Stimulated activated CD8-positive, alpha-beta memory T cell treated with anti-CD3 and anti-CD28 coated beads, Interleukin-7, amount 100 ng/mL, for 1 hour (primary cell): ENCODE data around the gene TMTC4.
"Not testable (repeated sequence)": the region's sequence is repeated elsewhere in the genome, so short reads cannot be mapped to it uniquely, and the experiment has no call there.

Source experiments
- DNase-seq, 2 donors: peaks; one replicate each; pipeline ENCODE4 v3.0.0-alpha.2; 2020; ENCODE audit warnings: low read depth in 2 of 2

The TMTC4 gene, protein sequence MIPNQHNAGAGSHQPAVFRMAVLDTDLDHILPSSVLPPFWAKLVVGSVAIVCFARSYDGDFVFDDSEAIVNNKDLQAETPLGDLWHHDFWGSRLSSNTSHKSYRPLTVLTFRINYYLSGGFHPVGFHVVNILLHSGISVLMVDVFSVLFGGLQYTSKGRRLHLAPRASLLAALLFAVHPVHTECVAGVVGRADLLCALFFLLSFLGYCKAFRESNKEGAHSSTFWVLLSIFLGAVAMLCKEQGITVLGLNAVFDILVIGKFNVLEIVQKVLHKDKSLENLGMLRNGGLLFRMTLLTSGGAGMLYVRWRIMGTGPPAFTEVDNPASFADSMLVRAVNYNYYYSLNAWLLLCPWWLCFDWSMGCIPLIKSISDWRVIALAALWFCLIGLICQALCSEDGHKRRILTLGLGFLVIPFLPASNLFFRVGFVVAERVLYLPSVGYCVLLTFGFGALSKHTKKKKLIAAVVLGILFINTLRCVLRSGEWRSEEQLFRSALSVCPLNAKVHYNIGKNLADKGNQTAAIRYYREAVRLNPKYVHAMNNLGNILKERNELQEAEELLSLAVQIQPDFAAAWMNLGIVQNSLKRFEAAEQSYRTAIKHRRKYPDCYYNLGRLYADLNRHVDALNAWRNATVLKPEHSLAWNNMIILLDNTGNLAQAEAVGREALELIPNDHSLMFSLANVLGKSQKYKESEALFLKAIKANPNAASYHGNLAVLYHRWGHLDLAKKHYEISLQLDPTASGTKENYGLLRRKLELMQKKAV

DNA sequence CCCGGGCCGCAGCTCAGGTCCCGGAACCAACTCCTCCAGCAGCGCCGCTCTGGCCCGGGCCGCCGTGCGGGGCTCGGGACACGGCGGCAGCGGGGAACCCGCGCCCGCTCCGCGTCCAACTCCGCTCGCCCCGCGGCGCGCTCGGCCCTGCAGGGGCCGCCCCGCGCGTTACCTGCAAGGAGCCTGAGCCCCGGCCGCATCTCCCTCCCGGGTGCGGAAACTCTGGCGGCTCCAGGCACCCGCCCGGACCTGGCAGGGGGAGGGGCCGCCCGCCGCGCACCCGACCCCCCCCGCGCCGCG is at the start of gene TMTC4:
Gene TMTC4 (minus strand): TSS at position 224 of the 300 bp plus-strand sequence. CDS start 4,433 bp downstream, outside the sequence.
- no peak for DNase-seq

DNA sequence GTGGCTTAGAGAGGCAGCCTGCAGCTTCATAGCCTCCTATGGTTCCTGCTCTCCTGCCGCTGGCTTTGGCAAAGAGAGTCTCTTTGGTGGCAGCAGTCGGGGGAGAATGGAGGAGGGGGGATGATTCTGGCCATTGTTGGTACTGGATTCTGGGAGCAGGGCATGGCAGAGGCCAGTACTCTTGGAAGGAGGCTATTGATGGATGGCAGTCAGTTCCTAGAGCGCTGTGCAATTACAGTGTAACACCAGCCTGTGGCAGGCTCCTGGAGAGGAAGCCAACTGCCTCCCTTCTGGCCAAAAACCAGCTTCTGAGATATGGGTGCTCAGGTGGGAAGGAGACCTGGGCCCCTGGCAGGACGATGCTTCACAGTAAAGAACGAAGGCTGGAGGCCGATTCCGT is 47.9 kb upstream of the TMTC4 start:
- no peak for DNase-seq

DNA sequence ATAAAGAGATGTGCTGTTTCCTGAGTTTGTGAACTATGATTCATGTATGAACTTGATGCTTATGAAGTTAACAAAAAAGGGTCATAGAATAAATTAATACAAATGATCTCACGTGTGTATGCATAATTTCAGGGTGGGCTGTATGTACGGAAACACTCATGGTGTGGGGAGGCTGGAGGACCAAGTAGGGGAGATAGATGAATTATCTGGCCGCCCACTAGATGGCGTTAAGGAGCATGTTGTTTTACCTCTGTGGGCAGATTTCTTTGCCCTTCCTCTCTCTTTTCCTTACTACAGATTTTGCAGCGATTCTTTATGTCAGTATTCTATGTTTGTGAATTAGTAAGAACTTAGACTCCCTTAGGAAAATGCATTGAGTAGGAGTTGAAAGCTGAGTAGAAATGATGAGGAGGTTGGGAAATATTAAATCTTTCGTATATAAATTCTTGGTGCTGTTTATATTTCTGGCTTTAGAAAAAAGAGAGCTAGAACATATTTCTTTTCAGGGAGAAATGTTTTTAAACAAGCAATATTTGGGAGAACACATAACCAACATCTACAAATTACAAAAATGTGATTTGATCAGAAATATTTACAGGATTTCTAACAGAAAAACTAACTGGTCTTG is 47.4 kb upstream of the TMTC4 start:
- DNase-seq: peak in 1 of 2 donors; percentile 31

DNA sequence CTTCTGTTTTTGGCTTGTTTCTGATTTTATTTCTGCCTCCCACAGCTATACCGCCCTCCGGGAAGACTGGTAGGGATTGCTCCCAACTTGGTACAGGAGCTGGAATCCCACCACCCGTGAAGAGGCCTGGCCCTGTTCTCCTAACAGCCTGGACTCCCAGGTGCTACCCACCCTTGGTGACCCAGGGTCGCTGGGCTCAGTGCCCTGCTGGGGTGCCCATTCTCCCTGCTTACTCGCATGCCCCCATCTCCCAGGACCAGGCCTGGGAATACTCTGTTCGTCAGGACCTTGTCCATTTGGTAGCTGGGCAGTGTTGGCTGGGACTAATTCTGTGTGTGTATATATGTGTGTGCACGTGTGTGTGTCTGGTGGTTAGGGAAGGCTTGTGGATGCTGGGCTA is 41.0 kb upstream of the TMTC4 start:
- no peak for DNase-seq

DNA sequence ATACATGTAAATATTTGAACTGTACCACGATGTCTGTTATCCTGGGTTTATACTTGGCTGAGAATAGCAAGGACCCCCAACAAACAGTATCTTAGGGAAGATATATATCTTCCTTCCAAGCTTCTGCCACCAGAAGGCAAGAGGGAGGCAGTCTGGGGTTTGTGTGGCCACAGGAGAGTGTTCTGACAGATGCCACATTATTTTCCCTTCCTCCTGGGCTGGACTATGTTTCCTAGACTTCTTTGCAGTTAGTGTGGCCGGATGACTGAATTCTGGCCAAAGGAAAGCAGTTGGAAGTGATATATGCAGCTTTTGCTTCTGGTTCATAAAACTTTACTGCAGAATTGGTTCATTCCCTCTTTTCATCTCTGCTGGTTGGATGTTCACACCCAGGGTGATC is 39.9 kb upstream of the TMTC4 start:
- DNase-seq: no peak

DNA sequence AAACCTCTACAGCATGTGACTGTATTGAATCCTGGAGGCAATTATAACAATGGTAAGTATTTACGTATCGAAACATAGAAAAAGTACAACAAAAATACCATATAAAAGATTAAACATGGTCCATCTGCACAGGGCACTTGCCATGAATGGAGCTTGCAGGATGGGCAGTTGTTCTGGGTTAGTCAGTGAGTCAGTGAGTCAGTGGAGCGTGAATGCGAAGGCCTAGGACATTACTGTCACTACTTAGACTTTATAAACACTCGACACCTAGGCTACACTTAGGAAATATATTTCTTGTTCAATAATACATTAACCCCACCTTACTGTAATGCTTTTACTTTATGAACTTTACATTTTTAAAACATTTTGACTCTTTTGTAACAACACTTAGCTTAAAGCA is 35.6 kb upstream of the TMTC4 start:
- DNase-seq: no peak

DNA sequence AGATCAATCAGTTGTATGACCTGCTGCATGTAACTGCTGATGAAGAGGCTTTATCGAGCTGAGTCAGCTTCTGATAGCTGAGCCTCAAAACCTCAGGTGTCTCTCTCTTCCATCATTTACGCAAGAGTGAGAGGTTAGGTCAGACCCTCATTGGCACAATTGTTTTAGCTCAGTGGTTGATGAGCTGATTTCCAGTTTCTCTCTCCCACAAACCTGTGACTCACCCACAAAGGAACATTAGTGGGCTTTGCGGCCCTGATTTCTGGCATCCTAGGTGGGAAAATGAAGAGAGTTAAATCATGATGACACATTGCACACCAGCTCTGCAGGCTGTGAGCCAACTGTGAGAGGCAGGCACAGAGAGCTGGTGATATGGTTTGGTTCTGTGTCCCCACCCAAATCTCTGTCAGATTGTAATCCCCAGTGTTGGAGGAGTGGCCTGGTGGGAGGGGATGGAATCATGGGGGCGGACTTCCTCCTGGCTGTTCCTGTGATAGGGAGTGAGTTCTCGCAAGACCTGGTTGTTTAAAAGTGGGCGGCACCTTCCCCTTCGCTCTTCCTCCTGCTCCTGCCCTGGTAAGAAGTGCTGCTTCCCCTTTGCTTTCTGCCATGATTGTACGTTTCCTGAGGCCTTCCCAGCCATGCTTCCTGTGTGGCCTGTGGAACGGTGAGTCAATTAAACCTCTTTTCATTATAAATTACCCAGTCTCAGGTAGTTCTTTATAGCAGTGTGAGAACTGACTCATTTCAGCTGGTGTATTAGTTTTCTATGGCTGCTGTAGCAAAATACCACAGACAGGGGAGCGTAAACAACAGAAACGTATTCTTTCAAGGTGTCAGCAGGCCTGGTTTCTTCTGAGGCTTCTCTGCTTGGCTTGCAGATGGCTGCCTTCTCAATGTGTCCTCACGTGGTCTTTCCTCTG is 33.5 kb upstream of the TMTC4 start:
- DNase-seq: no peak

DNA sequence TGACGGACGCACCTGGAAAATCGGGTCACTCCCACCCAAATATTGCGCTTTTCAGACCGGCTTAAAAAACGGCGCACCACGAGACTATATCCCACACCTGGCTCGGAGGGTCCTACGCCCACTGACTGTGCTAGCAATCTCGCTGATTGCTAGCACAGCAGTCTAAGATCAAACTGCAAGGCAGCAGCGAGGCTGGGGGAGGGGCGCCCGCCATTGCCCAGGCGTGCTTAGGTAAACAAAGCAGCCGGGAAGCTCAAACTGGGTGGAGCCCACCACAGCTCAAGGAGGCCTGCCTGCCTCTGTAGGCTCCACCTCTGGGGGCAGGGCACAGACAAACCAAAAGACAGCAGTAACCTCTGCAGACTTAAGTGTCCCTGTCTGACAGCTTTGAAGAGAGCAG is 23.7 kb upstream of the TMTC4 start:
- DNase-seq: not testable (repeated sequence)

DNA sequence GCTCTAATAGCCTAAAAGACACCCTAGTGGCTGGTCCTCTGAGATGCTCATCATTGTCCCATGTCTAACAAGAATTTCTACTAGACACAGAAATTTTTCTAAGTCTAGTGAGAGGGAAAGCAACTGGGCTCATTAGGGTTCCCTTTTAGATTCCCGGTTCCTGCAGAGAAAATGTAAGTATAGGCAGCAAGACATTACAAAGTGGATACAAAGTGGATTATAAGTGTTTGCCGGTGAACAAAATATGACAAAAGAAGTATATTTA is 20.8 kb upstream of the TMTC4 start:
- DNase-seq: no peak

DNA sequence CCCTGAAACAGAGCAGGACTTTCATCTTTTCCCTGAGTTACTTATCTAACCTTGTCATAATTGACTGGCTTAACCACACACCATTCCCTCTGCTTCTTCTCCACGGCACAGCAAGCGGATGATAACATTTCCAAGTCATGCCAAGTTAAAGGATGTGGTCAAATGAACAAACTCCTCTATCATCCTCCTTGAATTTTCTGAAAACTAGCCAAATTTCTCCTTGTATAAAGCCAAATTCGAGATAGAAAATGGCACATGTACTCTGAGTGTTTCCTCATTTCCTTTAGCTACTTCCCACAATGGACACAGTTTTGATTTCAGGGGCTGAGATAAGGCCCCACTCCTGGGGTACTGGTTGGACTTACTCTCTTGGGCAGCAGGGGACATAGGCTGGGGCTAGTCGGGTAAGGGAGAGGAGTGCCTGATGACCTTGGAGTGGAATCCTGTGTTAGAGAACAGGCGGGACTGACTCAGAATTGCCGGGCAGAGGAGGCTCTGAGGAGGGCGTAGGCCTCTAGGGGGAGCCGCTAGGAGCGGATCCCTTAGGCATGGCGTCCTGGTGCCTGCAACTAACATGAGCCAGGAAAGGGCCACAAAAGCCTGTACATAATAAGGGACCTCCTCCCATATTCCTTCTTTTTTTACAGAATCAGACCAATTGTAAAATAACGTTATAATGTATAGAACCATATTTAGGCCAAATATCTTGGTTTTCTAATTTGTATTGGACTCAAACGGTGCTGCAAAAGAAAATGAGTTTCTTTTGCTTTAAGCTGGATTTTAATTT is 20.3 kb upstream of the TMTC4 start:
- DNase-seq: no peak

DNA sequence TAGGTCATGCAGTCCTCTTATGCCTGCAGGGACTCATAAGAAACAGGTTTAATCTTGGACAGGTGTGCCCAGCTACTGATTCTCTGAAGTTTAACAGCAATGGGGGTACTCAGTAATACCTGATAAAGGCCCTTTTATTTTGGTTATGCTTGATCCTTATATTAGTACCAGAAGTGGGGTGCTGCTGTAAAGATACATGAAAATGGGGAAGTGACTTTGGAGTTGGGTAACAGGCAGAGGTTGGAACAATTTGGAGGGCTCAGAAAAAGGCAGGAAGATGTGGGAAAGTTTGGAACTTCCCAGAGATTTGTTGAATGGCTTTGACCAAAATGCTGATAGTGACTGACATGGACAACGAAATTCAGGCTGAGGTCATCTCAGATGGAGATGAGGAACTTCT is 14.6 kb upstream of the TMTC4 start:
- no peak for DNase-seq

DNA sequence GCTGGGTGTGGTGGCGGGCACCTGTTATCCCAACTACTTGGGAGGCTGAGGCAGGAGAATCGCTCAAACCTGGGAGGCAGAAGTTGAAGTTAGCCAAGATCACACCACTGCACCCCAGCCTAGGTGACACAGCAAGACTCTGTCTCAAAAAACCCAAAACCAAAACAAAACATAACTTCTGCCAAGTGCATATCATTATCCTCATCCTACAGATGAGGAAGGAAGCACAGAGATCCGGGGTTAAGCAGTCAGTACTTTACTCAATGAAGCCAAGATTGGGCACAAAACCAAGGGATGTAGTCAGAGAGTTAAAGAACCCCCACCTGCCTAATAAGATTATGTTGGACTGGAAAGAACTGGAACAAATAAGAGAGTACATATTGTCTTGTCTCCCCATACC is 5.5 kb upstream of the TMTC4 start:
- DNase-seq: no peak

DNA sequence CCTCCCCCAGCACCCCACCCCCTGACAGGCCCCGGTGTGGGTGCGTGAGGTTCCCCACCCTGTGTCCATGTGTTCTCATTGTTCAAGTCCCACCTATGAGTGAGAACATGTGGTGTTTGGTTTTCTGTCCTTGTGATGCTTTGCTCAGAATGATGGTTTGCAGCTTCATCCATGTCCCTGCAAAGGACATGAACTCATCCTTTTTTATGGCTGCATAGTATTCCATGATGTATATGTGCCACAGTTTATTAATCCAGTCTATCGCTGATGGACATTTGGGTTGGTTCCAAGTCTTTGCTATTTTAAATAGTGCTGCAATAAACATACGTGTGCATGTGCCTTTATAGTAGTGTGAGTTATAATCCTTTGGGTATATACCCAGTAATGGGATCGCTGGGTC is 2.5 kb upstream of the TMTC4 start:
- not testable (repeated sequence) for DNase-seq

DNA sequence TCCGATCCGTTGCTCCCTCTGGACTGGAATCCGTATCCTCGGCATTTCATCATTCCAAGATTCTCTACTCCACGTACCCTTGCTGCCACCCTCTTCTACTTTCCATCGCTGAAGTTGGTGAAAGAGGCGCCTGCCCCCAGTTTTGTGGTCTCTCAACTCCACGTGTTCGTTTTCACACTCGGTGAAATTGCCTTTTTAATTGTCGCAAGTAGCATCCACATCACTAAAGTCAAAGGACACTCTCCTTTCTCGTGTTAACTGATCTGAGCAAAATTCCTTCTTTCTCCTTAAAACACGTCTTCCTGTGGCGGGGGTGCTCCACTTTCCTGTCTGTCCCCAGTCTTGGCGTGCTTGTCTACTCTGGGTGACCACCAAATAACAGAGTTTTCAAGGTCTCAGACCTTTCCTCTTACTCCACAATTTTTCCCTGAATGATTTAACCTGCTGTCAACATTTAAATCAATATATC is 1.1 kb upstream of the TMTC4 start:
- DNase-seq: no peak

DNA sequence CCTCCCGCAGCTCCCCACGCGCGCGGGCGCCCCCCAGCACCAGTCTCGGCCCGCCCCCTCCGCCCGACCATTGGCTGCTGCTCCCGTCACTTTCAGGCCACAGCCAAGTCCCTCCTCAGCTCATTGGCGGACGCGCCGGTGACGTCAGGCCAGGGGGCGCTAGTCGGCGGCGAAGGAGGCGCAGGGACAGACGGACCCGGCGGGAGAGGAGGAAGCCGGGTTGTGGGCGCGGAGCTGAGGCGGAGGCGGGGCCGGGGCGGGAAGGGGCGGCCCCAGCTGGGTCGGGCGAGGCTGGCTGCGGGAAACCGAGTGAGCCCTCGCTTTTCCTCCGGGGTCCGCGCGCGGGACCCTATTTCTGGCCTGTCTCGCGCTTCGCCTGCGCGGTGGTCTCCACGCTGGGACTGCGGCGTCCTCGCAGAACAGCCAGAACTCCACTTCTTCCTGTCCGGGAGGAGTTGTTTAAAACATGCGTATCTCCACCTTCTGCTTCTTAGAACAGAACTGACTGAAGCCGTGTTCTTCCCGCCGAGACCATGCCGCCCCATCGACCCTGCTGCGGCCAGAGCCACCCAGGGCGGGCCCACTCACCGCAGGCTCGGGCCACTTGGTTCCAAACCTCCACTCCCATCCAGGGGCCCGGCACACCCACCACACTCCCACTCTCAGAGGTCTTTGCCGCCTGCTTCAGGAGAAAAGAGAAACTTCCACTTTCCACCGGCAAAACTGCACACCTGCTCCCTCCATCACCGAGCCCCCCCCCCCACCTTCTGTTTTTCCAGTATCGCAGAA is 471 bp upstream of the TMTC4 start:
- DNase-seq: peak; percentile 100

DNA sequence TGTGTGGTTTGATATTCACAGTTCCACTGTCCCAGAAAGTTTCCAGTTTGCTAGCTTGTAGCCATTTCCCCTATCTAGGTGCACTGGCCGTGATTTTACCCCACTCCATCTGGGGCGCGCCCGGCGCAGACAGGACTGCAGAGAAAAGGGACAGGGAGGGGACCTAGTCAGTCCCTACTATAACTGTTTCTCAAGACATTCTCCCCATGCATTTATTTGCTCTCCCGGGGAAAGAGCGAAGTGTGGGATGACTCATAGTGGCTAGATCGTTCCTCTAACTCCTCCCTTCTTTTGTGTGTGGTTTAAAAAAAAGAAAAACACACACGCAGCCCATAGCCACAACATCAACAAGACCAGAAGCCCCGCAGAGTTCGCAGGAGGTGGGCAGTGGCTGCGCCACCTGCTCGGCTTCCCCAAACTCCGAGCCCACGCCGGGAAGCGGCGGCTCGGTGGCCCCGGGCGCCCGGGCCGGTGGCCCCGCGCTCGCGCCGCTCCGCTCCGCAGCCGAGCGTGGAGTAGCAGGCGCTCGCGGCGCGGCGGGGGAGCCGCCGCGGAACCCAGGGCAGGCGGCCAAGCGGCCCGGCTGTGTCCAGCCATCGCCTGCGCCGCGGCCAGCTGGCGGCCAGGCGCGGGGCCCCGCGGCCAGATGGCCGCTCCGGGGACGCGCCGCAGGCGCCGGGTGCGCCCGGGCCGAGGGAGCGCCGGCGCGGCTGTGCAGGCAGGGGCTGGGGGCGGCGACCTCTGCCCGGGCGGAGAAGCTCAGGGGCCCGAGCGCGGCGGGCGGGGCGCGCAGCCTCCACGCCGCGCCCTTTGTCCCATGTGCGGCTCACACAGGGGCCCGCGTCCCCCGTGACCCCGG is 653 bp downstream of the TMTC4 start:
- DNase-seq: no peak

DNA sequence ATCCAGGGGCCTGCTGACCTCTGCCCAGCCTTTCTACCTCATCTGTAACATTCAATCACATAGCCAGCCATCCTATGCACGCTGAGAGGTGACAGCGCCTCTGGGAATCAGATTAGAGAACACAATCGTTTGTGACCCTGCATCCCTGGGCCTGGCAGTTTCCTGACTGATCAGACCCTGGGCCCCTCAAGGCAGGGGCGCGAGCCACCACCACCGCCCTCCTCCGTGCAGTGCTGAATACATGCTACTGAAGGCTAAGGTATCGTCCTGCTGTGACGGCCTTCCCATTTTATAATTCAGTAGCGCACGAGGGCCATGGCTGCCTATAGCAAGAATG is 1.3 kb downstream of the TMTC4 start:
- no peak for DNase-seq

DNA sequence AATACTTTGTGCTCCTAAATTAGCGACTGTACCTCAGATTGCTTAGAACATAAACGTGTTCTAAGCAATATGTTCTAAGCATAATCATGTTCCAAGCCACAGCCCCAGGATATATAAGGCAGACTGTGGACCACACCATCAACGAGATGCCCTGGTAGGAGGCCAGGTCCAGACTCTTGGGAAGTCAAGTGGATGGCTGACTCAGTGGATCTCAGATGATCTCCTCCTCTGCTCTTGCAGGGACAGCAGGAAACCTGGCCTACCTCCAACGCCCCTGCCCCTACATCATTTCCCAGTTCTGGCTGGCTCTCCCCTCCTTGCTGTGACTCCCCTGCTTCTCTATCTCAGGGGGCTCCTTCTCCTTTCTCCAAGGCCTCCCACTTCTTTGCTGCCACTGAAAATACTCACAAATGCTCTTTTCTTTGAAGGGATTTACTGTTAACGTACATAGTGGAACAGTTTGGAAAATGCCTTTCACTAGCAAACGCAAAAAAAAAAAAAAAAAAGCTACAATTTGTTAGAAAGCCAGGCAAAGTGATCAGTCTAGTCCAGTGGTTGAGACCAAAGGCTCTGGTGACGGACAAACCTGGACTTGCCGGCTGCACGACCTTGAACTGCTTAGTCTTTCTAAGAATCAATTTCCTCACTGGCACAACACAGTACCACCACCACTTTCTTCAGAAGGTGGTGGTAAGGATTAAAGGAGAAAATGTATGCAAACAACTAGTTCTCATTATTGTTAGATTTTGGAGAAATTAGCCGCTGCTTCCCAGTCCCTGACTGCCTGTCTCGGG is 3.0 kb downstream of the TMTC4 start:
- no peak for DNase-seq

DNA sequence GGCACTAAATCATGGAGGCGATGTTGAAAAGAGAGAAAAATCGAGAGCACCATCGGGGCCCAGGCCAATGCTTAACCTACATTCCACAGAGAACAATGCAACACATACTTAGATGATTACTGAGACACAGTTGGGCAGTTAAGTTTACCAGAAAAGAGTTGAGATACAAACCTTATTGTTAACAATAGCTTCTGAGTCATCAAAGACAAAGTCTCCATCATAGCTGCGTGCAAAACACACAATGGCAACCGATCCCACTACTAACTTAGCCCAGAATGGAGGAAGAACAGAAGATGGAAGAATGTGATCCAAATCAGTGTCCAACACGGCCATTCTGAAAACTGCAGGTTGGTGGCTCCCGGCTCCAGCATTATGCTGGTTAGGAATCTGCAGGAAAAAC is 6.2 kb downstream of the TMTC4 start:
- DNase-seq: no peak
